Upper lobe of left lung (tissue), 4 donors: ENCODE data around the gene AEBP2.

Experiments used
- EP300 ChIP-seq, 4 donors: sonication (generic); formaldehyde crosslinking; IDR thresholded peaks; one replicate each; pipeline ENCODE4 v1.5.1; 2017; ENCODE audit warnings: antibody characterized with exemption in 4 of 4, control low read depth in 2 of 4
- TF ChIP-seq, protein P1 (sequence below), 6 experiments: fragments of 450-650 bp in 4 of 6; fragments of 200-600 bp in 2 of 6; sonication (generic) in 2 of 6; IDR thresholded peaks; one replicate each; pipeline ENCODE4 v1.5.1; 2016 to 2019; ENCODE audit warnings: antibody characterized with exemption in 6 of 6

DNA sequence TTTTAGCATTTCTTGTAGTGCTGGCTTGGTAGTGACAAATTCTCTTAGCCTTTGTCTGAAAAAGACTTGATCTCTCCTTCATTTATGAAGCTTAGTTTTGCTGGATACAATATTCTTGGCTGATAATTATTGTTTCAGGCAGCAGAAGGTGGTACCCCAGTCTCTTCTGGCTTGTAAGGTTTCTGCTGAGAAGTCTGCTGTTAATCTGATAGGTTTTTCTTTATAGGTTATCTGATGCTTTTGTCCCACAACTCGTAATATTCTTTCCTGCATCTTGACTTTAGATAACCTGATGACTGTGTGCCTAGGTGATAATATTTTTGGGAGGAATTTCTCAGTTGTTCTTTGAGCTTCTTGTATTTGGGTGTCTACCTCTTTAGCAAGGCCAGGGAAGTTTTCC lies 41.2 kb downstream of the AEBP2 start:
- TF ChIP-seq, protein P1, sequence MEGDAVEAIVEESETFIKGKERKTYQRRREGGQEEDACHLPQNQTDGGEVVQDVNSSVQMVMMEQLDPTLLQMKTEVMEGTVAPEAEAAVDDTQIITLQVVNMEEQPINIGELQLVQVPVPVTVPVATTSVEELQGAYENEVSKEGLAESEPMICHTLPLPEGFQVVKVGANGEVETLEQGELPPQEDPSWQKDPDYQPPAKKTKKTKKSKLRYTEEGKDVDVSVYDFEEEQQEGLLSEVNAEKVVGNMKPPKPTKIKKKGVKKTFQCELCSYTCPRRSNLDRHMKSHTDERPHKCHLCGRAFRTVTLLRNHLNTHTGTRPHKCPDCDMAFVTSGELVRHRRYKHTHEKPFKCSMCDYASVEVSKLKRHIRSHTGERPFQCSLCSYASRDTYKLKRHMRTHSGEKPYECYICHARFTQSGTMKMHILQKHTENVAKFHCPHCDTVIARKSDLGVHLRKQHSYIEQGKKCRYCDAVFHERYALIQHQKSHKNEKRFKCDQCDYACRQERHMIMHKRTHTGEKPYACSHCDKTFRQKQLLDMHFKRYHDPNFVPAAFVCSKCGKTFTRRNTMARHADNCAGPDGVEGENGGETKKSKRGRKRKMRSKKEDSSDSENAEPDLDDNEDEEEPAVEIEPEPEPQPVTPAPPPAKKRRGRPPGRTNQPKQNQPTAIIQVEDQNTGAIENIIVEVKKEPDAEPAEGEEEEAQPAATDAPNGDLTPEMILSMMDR (IDR thresholded peaks at IDR 0.05): no peak
- TF ChIP-seq EP300 (IDR thresholded peaks at IDR 0.05): no peak
